Measurements from ENCODE around the gene EBLN2. TPM values are rescaled to one million over a fixed set of nuclear protein-coding genes. Genes with fewer than 3 reads are reported as not detected.
A peak's percentile ranks its signal among the peaks of the same experiment; 100 is the strongest.

EBLN2 gene
- total RNA-seq, 2 donors from 2014 or later: 10.3 to 15.5 TPM

- no peaks in the 10 kb centered on the region for H3K9me3 Mint-ChIP-seq
- H3K27ac Mint-ChIP-seq: peak overlapping the region in 1 of 2 donors; percentile 8
- DNase-seq (ENCODE audit: low spot score) (no peak), ATAC-seq (peak in 1 of 2 donors; percentile 41)
- no peaks in the 10 kb centered on the region for H3K36me3 Mint-ChIP-seq
- H3K4me1 Mint-ChIP-seq (ENCODE audit: low read depth in 2 of 2): peaks cover 33 to 42% of the 10 kb centered on the region in 2 donors
- no peaks in the 10 kb centered on the region for H3K27me3 Mint-ChIP-seq
- no peak overlapping the region for H3K4me3 Mint-ChIP-seq
Observed at GRCh38 chr3:73070675-73071575, 9.5 kb downstream of the EBLN2 start.

- ATAC-seq (no peak), DNase-seq (ENCODE audit: low spot score) (no peak)
- peak overlapping the region; percentile 6 to 8 for H3K27ac Mint-ChIP-seq
- H3K27me3 Mint-ChIP-seq: no peaks in the 10 kb centered on the region
- no peaks in the 10 kb centered on the region for H3K9me3 Mint-ChIP-seq
- H3K4me3 Mint-ChIP-seq: no peak overlapping the region
- no peaks in the 10 kb centered on the region for H3K36me3 Mint-ChIP-seq
- peaks cover 33 to 42% of the 10 kb centered on the region in 2 donors for H3K4me1 Mint-ChIP-seq (ENCODE audit: low read depth in 2 of 2)
Observed at GRCh38 chr3:73071952-73072351, 10.5 kb downstream of the EBLN2 start.

- Mint-ChIP-seq H3K9me3 (no peaks in the 10 kb centered on the region), H3K4me1 (ENCODE audit: low read depth in 2 of 2) (peaks cover 33 to 42% of the 10 kb centered on the region in 2 donors), H3K36me3 (no peaks in the 10 kb centered on the region), H3K27me3 (no peaks in the 10 kb centered on the region), H3K27ac (peak overlapping the region in 1 of 2 donors; percentile 6), H3K4me3 (no peak overlapping the region)
- ATAC-seq: no peak
- no peak for DNase-seq (ENCODE audit: low spot score)
Observed at GRCh38 chr3:73072634-73073033, 11.2 kb downstream of the EBLN2 start.

DNA sequence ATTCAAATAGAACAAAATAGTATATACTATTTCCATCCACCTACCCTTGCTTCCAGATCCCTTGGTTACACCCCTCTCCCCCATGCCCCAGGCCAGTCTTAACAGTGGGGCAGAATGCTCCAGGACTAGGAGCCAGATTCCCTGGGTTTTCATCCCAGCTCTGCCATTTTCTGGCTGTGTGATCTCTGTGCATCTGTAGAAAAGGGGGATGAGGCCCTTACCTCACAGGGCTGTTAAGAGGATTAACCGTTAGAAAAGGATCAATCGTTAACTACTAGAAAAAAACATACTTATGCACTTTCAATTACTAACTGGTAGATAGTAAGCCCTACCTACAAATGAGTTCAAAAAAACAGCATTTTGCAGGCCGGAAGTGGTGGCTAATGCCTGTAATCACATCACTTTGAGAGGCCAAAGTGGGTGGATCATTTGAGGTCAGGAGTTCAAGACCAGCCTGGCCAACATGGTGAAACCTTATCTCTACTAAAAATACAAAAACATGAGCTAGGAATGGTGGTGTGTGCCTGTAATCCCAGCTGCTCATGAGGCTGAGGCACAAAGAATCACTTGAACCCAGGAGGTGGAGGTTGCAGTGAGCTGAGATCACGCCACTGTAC is 11.7 kb downstream of the EBLN2 start:
- ATAC-seq (no peak), DNase-seq (ENCODE audit: low spot score) (no peak)
- Mint-ChIP-seq H3K4me1 (ENCODE audit: low read depth in 2 of 2) (peaks cover 33 to 42% of the 10 kb centered on the region in 2 donors), H3K9me3 (no peaks in the 10 kb centered on the region), H3K36me3 (no peaks in the 10 kb centered on the region), H3K4me3 (no peak overlapping the region), H3K27ac (no peak overlapping the region), H3K27me3 (no peaks in the 10 kb centered on the region)

GRCh38 chr3:73074781-73075180 is 13.3 kb downstream of the EBLN2 start:
- no peaks in the 10 kb centered on the region for H3K27me3 Mint-ChIP-seq
- H3K4me3 Mint-ChIP-seq: no peak overlapping the region
- H3K27ac Mint-ChIP-seq: peak overlapping the region in 1 of 2 donors; percentile 75
- ATAC-seq (no peak), DNase-seq (ENCODE audit: low spot score) (no peak)
- H3K36me3 Mint-ChIP-seq: no peaks in the 10 kb centered on the region
- no peaks in the 10 kb centered on the region for H3K9me3 Mint-ChIP-seq
- peaks cover 33 to 42% of the 10 kb centered on the region in 2 donors for H3K4me1 Mint-ChIP-seq (ENCODE audit: low read depth in 2 of 2)

GRCh38 chr3:73080216-73080966 is 18.9 kb downstream of the EBLN2 start:
- no peak for DNase-seq (ENCODE audit: low spot score)
- H3K9me3 Mint-ChIP-seq: no peaks in the 10 kb centered on the region
- no peak overlapping the region for H3K4me3 Mint-ChIP-seq
- no peaks in the 10 kb centered on the region for H3K27me3 Mint-ChIP-seq
- no peaks in the 10 kb centered on the region for H3K4me1 Mint-ChIP-seq (ENCODE audit: low read depth in 2 of 2)
- H3K36me3 Mint-ChIP-seq: no peaks in the 10 kb centered on the region
- H3K27ac Mint-ChIP-seq: no peak overlapping the region
- ATAC-seq: no peak

DNA sequence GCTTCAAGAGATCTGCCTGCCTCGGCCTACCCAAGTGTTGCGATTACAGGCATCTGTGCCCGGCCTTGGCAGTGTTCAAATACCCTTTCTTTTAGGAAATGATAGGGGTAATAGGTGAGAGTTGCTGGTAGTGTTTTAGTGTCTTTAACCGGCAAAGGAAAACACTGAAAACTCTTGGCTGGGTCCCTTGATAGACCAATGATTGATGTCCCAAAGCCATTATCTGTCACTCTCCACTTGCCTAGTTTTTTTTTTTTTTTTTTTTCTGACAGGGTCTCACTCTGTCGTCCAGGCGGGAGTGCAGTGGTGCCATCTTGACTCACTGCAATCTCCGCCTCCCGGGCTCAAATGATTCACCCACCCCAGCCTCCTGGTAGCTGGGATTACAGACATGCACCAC is 19.7 kb downstream of the EBLN2 start:
- ATAC-seq (no peak), DNase-seq (ENCODE audit: low spot score) (no peak)
- Mint-ChIP-seq H3K27ac (no peak overlapping the region), H3K4me3 (no peak overlapping the region), H3K27me3 (peaks cover 0 to 3% of the 10 kb centered on the region in 2 donors), H3K4me1 (ENCODE audit: low read depth in 2 of 2) (peaks cover 3% of the 10 kb centered on the region in 2 donors), H3K36me3 (no peaks in the 10 kb centered on the region), H3K9me3 (no peaks in the 10 kb centered on the region)

- Mint-ChIP-seq H3K4me1 (ENCODE audit: low read depth in 2 of 2) (peaks cover 4 to 7% of the 10 kb centered on the region in 2 donors), H3K4me3 (no peak overlapping the region), H3K9me3 (no peaks in the 10 kb centered on the region), H3K27me3 (peaks cover 5 to 8% of the 10 kb centered on the region in 2 donors), H3K36me3 (no peaks in the 10 kb centered on the region), H3K27ac (no peak overlapping the region)
- DNase-seq (ENCODE audit: low spot score): no peak
- ATAC-seq: no peak
Observed at GRCh38 chr3:73084170-73084569, 22.7 kb downstream of the EBLN2 start.

GRCh38 chr3:73086071-73086494 is 24.6 kb downstream of the EBLN2 start:
- no peak overlapping the region for H3K4me3 Mint-ChIP-seq
- peaks cover 5 to 8% of the 10 kb centered on the region in 2 donors for H3K27me3 Mint-ChIP-seq
- H3K36me3 Mint-ChIP-seq: no peaks in the 10 kb centered on the region
- peaks cover 4 to 7% of the 10 kb centered on the region in 2 donors for H3K4me1 Mint-ChIP-seq (ENCODE audit: low read depth in 2 of 2)
- no peak for DNase-seq (ENCODE audit: low spot score)
- H3K27ac Mint-ChIP-seq: no peak overlapping the region
- no peaks in the 10 kb centered on the region for H3K9me3 Mint-ChIP-seq
- peak; percentile 71 to 72 for ATAC-seq

DNA sequence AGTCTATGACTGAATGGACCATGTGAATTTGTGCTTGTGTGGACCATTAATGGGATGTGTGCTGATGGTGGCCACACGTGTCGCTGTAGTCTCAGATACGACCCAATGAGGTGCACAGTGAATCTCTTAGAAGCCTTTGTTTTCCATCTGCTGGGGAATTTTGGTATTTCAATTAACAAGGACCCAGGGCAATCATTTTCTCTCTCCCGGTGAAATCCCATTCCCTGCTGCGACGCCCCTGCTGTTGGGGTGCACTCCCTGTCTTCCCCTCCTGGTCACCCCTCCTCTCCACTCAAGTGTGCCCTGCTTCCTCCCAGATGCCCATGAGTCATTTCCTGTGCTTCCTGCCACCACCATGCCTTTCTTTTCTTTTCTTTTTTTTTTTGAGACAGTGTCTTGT is 32.7 kb downstream of the EBLN2 start:
- no peak overlapping the region for H3K27ac Mint-ChIP-seq
- H3K27me3 Mint-ChIP-seq: peaks cover 0 to 4% of the 10 kb centered on the region in 2 donors
- DNase-seq (ENCODE audit: low spot score) (no peak), ATAC-seq (no peak)
- H3K4me3 Mint-ChIP-seq: peak overlapping the region; percentile 0
- peaks cover 5 to 7% of the 10 kb centered on the region in 2 donors for H3K4me1 Mint-ChIP-seq (ENCODE audit: low read depth in 2 of 2)
- H3K9me3 Mint-ChIP-seq: no peaks in the 10 kb centered on the region
- H3K36me3 Mint-ChIP-seq: no peaks in the 10 kb centered on the region

DNA sequence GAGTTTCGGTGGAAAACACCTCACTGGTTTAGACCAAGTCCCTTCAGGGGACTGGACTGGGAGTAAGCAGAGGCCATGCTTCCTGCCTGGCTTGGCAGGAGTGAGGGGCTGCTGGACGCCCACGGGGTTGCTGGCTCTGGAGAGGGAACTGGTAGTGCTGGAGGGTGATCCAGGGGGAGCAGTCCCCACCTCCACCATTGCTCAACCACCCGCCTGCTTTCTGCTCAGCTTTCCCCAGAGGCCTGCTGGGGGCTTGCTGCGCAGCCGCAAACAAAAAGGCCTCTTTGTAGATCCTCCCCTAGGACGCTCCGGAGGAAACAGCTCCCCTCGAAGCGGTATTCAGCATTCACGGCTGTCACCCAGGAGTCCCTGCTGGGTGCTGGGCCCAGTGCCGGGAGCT is 33.5 kb downstream of the EBLN2 start:
- peaks cover 0 to 4% of the 10 kb centered on the region in 2 donors for H3K27me3 Mint-ChIP-seq
- no peak overlapping the region for H3K27ac Mint-ChIP-seq
- peaks cover 5 to 7% of the 10 kb centered on the region in 2 donors for H3K4me1 Mint-ChIP-seq (ENCODE audit: low read depth in 2 of 2)
- peak in 1 of 2 donors; percentile 41 for ATAC-seq
- no peaks in the 10 kb centered on the region for H3K9me3 Mint-ChIP-seq
- DNase-seq (ENCODE audit: low spot score): no peak
- H3K4me3 Mint-ChIP-seq: no peak overlapping the region
- no peaks in the 10 kb centered on the region for H3K36me3 Mint-ChIP-seq

DNA sequence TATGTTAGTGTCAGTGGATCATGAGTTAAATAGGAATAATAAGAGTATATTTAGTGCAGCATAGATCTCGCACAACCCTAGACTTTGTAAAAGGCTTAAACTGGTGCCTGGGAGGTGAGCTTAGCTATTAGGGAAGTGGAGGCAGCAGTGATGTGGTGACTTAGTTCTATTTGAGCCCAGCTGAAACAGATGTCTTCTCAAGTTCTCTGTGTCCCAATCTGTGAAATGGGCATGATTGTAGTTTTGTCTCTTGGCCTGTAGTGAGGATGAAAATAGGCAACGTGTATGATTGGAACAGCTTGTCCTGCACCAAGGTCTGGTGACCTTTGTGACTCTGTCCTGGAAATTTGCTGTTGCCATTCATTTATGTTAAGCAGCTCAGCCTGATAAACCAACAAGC is 34.7 kb downstream of the EBLN2 start:
- peaks cover 5 to 7% of the 10 kb centered on the region in 2 donors for H3K4me1 Mint-ChIP-seq (ENCODE audit: low read depth in 2 of 2)
- H3K9me3 Mint-ChIP-seq: no peaks in the 10 kb centered on the region
- no peak overlapping the region for H3K27ac Mint-ChIP-seq
- no peaks in the 10 kb centered on the region for H3K36me3 Mint-ChIP-seq
- no peak for DNase-seq (ENCODE audit: low spot score)
- H3K27me3 Mint-ChIP-seq: peaks cover 0 to 4% of the 10 kb centered on the region in 2 donors
- no peak overlapping the region for H3K4me3 Mint-ChIP-seq
- no peak for ATAC-seq

GRCh38 chr3:73098026-73098425 is 36.6 kb downstream of the EBLN2 start:
- ATAC-seq: no peak
- Mint-ChIP-seq H3K36me3 (no peaks in the 10 kb centered on the region), H3K27ac (no peak overlapping the region), H3K4me1 (ENCODE audit: low read depth in 2 of 2) (peaks cover 5 to 7% of the 10 kb centered on the region in 2 donors), H3K4me3 (no peak overlapping the region), H3K27me3 (peaks cover 0 to 4% of the 10 kb centered on the region in 2 donors), H3K9me3 (no peaks in the 10 kb centered on the region)
- no peak for DNase-seq (ENCODE audit: low spot score)
